Motor neuron (in vitro differentiated cells): ENCODE results near the gene SIRPG. TPM values are rescaled to one million over a fixed set of nuclear protein-coding genes. Genes with fewer than 3 reads are reported as not detected.

Source experiments
- ATAC-seq, 8 experiments: fragments of 200-7000 bp; cut with Tn5 transposase; replicated peaks in 6 of 8; 2 replicates each; pipeline ENCODE4 v1.8.0; 2021; ENCODE audit warnings: mild to moderate bottlenecking in 8 of 8, moderate library complexity in 8 of 8
- H3K27ac ChIP-seq, 2 donors: fragments of 250-450 bp; sonication (Bioruptor Pico); 2 replicates each; pipeline ENCODE4 v1.9.0; 2021; ENCODE audit warnings: antibody characterized with exemption in 2 of 2, mild to moderate bottlenecking in 2 of 2, moderate library complexity in 1 of 2
- H3K4me1 ChIP-seq, 2 donors: fragments of 250-450 bp; sonication (Bioruptor Pico); replicated peaks in 1 of 2; 2 replicates each; pipeline ENCODE4 v1.6.1; 2021; ENCODE audit warnings: antibody characterized with exemption in 2 of 2, mild to moderate bottlenecking in 2 of 2, moderate library complexity in 1 of 2
- H3K4me3 ChIP-seq, 5 donors: fragments of 250-450 bp; sonication (Bioruptor Pico); 2 replicates each; pipeline ENCODE4 v1.9.0; 2021; ENCODE audit warnings: antibody characterized with exemption in 5 of 5, mild to moderate bottlenecking in 5 of 5, moderate library complexity in 4 of 5
- WGBS, 10 experiments: fragments of 450-650 bp; shearing (Covaris generic); methylation state at CpG; one replicate each; pipeline ENCODE4 v1.0.0; 2022; 5-methylcytosine and 5-hydroxymethylcytosine counted together
- in situ Hi-C, 9 experiments: fragments of 400-800 bp; cut with MboI; loops; one replicate each; pipeline ENCODE4 v1.15.0; 2021; ENCODE audit warnings: low sequenced_read_pairs in 9 of 9, low pct_unique_long_range_greater_than_20kb in 2 of 9; ENCODE audit not compliant: unreplicated experiment in 9 of 9
- total RNA-seq, 8 experiments: library from RNA; unstranded; fragments of 300-600 nt; gene quantifications; 2 replicates each; pipeline versions ENCODE4 v1.2.3 to v1.2.4, GENCODE V29; 2022

SIRPG gene
- total RNA-seq, 8 experiments from 2014 or later: 0.56 TPM; not detected in 7

DNA sequence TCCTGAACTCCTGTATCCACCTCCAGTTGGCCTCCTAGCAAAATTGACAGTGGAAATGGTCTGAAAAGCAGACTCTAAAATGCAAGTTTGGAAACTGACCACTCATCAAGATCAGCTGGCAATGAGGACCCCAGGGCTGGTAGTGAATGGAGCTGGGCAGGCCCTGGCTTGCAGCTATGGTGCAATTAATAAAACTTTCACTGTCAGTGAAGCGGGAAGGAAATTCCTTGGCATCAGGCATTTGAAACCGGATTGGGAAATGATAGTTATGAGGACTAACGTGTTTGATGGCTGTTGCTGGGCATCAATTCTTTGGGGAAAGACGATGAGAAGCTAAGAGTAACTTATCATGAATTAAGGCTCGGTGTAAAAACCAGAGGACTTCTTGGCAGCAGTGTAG is 56.8 kb downstream of the SIRPG start:
- in situ Hi-C loops: no loop called here
- Histone ChIP-seq H3K4me1 (no peaks in the 10 kb centered on the region), H3K4me3 (no peak overlapping the region), H3K27ac (no peak overlapping the region)
- ATAC-seq: no peak
- no CpG with 5 or more reads among the region's 5 CpGs for WGBS, 10 experiments

DNA sequence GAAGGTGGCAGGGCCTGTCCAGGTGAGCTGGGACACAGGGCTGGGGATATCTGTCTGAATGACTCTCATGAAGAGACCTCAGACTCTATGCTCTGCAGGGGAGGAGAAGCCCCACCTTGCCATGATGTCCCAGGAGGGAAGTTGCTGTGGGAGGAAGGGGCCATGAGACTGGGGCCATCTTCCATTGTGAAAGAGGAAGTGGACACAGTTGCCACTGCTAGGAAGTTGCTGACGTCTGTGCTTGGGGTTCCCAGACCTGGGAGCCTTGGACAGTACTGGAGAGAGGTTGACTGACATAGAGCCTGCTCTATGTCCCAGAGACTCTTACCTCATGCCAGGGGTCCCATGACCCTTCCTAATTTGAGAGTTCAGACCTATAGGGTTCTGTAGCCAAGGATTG is 62.2 kb downstream of the SIRPG start:
- H3K27ac ChIP-seq: no peak overlapping the region
- in situ Hi-C loops: no loop called here
- no CpG with 5 or more reads among the region's 1 CpG for WGBS, 10 experiments
- no peaks in the 10 kb centered on the region for H3K4me1 ChIP-seq
- no peak for ATAC-seq
- H3K4me3 ChIP-seq: no peak overlapping the region

DNA sequence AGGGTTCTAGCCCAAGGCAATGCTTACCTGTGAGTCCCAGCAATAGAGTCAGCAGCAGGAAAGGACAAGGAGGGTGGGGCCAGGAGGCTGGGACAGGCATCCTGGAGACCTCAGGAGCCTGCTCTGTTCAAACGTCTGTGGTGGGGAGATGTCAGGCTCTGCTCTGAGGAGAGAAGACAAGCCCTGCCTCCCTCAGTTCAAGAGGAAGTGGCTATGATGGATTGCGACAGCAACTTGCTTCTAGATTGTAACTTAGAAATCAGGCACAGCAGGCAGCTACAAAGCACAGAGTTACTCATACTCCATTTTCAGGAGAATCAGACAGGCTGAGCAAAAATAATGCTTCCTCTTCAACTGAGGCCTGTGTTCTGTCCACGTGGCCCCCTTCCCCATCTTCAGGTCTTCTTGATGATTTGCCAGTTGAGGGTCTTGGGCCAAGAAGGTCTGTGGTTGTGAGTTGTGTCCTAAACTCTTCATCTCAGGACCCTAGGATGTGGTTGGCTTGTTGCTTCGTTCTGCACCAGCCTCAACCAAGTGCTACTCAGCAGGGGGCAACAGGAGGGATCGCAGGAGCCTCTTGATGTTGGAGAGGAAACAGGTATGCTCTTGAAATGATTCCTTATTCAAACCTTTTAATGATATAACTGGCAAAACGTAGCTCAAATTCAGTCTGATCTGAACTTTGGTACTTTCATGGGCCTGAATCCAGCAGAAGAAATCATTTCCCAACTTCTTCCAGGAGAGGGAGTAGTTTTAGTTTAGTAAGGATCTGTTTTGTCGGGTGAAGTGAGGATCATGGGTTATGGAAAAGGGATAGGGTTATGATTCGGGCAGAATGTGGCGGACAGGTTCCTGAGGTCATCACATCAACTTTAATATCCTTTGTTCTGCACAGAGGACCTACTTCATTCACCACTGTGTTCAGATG is 68.8 kb downstream of the SIRPG start:
- no peak overlapping the region for H3K27ac ChIP-seq
- 0 to 48% methylated on average over 2 to 3 of the region's 9 CpGs; no CpG with 5 or more reads in 8 of the 10 experiments for WGBS, 10 experiments
- H3K4me3 ChIP-seq: no peak overlapping the region
- ATAC-seq: no peak
- no peaks in the 10 kb centered on the region for H3K4me1 ChIP-seq
- in situ Hi-C loops: no loop called here

DNA sequence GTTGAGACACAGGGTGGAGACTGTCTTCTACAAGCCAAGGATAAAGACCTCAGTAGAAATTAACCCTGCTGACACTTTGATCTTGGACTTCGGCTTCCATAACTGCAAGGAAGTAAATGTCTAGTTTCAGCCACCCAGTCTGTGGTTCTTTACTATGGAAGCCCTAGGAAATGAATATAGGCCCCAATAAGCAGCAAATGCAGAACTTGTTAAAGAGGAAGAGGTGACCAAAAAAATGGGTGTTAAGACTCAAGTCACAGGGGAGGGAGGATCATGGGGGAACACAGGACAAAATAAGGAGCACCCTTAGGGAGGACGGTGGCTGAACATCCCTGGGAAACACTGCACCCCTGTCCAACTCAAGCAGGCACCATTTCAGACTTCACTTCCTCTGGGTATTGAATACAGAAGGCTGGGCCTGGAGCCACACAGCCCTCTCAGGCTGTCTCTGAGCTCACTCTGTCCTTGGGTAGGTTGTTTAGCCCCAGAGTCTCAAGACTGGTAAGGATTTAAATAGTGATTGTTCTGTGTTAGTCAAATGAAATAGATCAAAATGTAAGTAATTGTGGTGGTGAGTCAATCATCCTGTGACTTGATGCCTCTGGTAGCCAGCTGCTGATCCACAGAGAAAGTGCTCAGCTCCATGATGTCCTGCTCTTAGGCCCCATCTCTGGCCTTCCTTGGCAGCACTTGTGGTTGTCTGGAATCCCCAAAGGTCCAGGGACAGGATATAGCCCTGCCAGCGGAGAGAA is 69.6 kb downstream of the SIRPG start:
- Histone ChIP-seq H3K27ac (no peak overlapping the region), H3K4me3 (no peak overlapping the region), H3K4me1 (no peaks in the 10 kb centered on the region)
- WGBS, 10 experiments: 50% methylated on average over 1 of the region's 3 CpGs; no CpG with 5 or more reads in 9 of the 10 experiments
- no peak for ATAC-seq
- in situ Hi-C loops: no loop called here

DNA sequence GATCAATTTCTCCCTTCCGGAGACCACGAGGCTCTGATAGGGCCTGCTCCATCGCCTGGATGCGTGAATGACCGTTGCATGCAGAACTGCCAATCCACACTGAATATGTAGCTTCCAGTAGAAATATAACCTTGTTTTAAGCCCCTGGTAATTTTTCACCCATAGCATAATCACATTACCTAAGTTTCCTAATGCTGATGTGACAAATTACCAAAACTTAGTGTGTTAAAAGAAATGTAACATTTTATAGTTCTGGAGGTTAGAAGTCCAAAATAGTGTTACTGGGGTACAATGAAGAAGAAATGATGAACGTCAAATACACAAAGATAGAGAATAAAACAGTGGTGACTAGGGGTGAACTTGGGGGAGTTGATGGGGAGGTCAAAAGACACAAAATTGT is 78.1 kb downstream of the SIRPG start:
- ATAC-seq: no peak
- no peaks in the 10 kb centered on the region for H3K4me1 ChIP-seq
- 8 to 89% (median 62%) methylated on average over 1 to 6 of the region's 6 CpGs; no CpG with 5 or more reads in 3 of the 10 experiments for WGBS, 10 experiments
- no peak overlapping the region for H3K4me3 ChIP-seq
- no peak overlapping the region for H3K27ac ChIP-seq
- in situ Hi-C loops: no loop called here

Other genes with a start within 250 kb of the SIRPG start
- 10 to 100 TPM; 40.7 to 65.6 (median 58.2) TPM for gene NSFL1C, start 190.9 kb downstream of the SIRPG start, total RNA-seq
- under 1 TPM in 6 of 8 experiments, not detected in 2; 0.08 to 0.85 (median 0.21) TPM for gene SIRPB2, start 166.4 kb downstream of the SIRPG start, total RNA-seq
- under 1 TPM in 4 of 8 experiments, not detected in 4; 0.13 to 0.28 (median 0.17) TPM for gene SIRPD, start 100.1 kb downstream of the SIRPG start, total RNA-seq
- gene SIRPB1, start 37.8 kb downstream of the SIRPG start, total RNA-seq: 1 to 10 TPM in 1 of 8 experiments, under 1 TPM in 5, not detected in 2; 0.05 to 1.0 (median 0.22) TPM
- gene SIRPA, start 237.6 kb upstream of the SIRPG start, total RNA-seq: 10 to 100 TPM in 1 of 8 experiments, 1 to 10 TPM in 7; 1.7 to 47.3 (median 2.4) TPM